WTC11 (cell line): ENCODE results near the gene CD6. TPM values are rescaled to one million over a fixed set of nuclear protein-coding genes. Genes with fewer than 3 reads are reported as not detected.

Experiments used
- ATAC-seq: fragments of 200-7000 bp; cut with Tn5 transposase; 2 replicates; pipeline ENCODE4 v1.10.0; 2021; ENCODE audit warnings: mild to moderate bottlenecking, moderate library complexity
- CTCF ChIA-PET: fragments of 300-600 bp; sonication (Branson Sonifier 250); formaldehyde crosslinking; loops from one replicate; lab custom pipeline; 2021; ENCODE audit warnings: antibody characterized with exemption; lab: Charles Lee
- POLR2A ChIA-PET: fragments of 350-600 bp; sonication (Branson Sonifier 250); formaldehyde crosslinking; loops from one replicate; lab custom pipeline; 2021; ENCODE audit warnings: antibody characterized with exemption; lab: Charles Lee
- DNase-seq: peaks from one replicate; pipeline ENCODE4 v3.0.0; 2021; ENCODE audit warnings: low spot score
- H3K27ac Mint-ChIP-seq: 2 replicates; pipeline ENCODE4 v1.8.0; 2021; ENCODE audit warnings: mixed read lengths
- H3K27me3 Mint-ChIP-seq: 2 replicates; pipeline ENCODE4 v1.8.0; 2021; ENCODE audit warnings: low read depth, mild to moderate bottlenecking, moderate library complexity, mixed read lengths
- H3K36me3 Mint-ChIP-seq: 2 replicates; pipeline ENCODE4 v1.8.0; 2021; ENCODE audit warnings: mixed read lengths
- H3K4me1 Mint-ChIP-seq: 2 replicates; pipeline ENCODE4 v1.8.0; 2022; ENCODE audit warnings: mixed read lengths
- H3K4me3 Mint-ChIP-seq: 2 replicates; pipeline ENCODE4 v1.8.0; 2021; ENCODE audit warnings: mild to moderate bottlenecking, moderate library complexity, mixed read lengths
- H3K9me3 Mint-ChIP-seq: 2 replicates; pipeline ENCODE4 v1.8.0; 2021; ENCODE audit warnings: mixed read lengths
- CDX4 ChIP-seq: fragments of 250-450 bp; sonication (Bioruptor Pico); IDR thresholded peaks from 2 replicates; pipeline ENCODE4 v1.9.0; 2021; ENCODE audit warnings: moderate library complexity, mild to moderate bottlenecking, inconsistent platforms, borderline replicate concordance
- ELF4 ChIP-seq: sonication (generic); formaldehyde crosslinking; IDR thresholded peaks from 2 replicates; pipeline ENCODE4 v1.8.1; 2022; ENCODE audit warnings: low read depth, mild to moderate bottlenecking, moderate library complexity, missing genetic modification reagents
- FOXJ3 ChIP-seq: sonication (generic); formaldehyde crosslinking; IDR thresholded peaks from 2 replicates; pipeline ENCODE4 v1.9.0; 2021; ENCODE audit warnings: missing genetic modification reagents, mild to moderate bottlenecking, borderline replicate concordance
- FOXP1 ChIP-seq: sonication (generic); formaldehyde crosslinking; IDR thresholded peaks from 2 replicates; pipeline ENCODE4 v1.8.0; 2022; ENCODE audit warnings: missing genetic modification reagents, mild to moderate bottlenecking, moderate library complexity, borderline replicate concordance
- GABPB1 ChIP-seq: sonication (generic); formaldehyde crosslinking; IDR thresholded peaks from 2 replicates; pipeline ENCODE4 v1.8.1; 2023; ENCODE audit warnings: mild to moderate bottlenecking, missing genetic modification reagents
- GRHL2 ChIP-seq: fragments of 250-450 bp; sonication (Bioruptor Pico); IDR thresholded peaks from 2 replicates; pipeline ENCODE4 v1.8.0; 2022; ENCODE audit warnings: mild to moderate bottlenecking, moderate library complexity; ENCODE audit not compliant: insufficient replicate concordance, severe bottlenecking
- HMGXB4 ChIP-seq: sonication (generic); formaldehyde crosslinking; IDR thresholded peaks from 2 replicates; pipeline ENCODE4 v1.8.1; 2023; ENCODE audit warnings: mild to moderate bottlenecking, moderate library complexity, missing genetic modification reagents
- MXD4 ChIP-seq: fragments of 250-450 bp; sonication (Bioruptor Pico); IDR thresholded peaks from 2 replicates; pipeline ENCODE4 v1.8.0; 2021; ENCODE audit warnings: mild to moderate bottlenecking, moderate library complexity, borderline replicate concordance
- RORB ChIP-seq: fragments of 250-450 bp; sonication (Bioruptor Pico); IDR thresholded peaks from 2 replicates; pipeline ENCODE4 v1.9.0; 2021; ENCODE audit warnings: mild to moderate bottlenecking
- SMAD4 ChIP-seq: sonication (generic); formaldehyde crosslinking; IDR thresholded peaks from 2 replicates; pipeline ENCODE4 v1.8.0; 2022; ENCODE audit warnings: mild to moderate bottlenecking, missing genetic modification reagents
- TEAD4 ChIP-seq: sonication (generic); formaldehyde crosslinking; IDR thresholded peaks from 2 replicates; pipeline ENCODE4 v1.8.0; 2022; ENCODE audit warnings: mild to moderate bottlenecking, missing genetic modification reagents
- ZMAT4 ChIP-seq: fragments of 250-450 bp; sonication (Bioruptor Pico); IDR thresholded peaks from 2 replicates; pipeline ENCODE4 v1.9.0; 2021; ENCODE audit warnings: mild to moderate bottlenecking
- ZNF121 ChIP-seq: sonication (generic); formaldehyde crosslinking; IDR thresholded peaks from 2 replicates; pipeline ENCODE4 v1.8.0; 2023; ENCODE audit warnings: missing genetic modification reagents
- ZSCAN18 ChIP-seq: fragments of 250-450 bp; sonication (Bioruptor Pico); IDR thresholded peaks from 2 replicates; pipeline ENCODE4 v2.1.2; 2022; ENCODE audit warnings: mild to moderate bottlenecking, moderate library complexity
- total RNA-seq: library from RNA; stranded (reverse); gene quantifications from 3 replicates; pipeline ENCODE4 v1.2.3, GENCODE V29; 2021
- TF ChIP-seq, protein P1 (sequence below): sonication (generic); formaldehyde crosslinking; IDR thresholded peaks from 2 replicates; pipeline ENCODE4 v1.8.1; 2022; ENCODE audit warnings: mild to moderate bottlenecking, missing genetic modification reagents, moderate library complexity, borderline replicate concordance
- TF ChIP-seq, protein P2 (sequence below): fragments of 250-450 bp; sonication (Bioruptor Pico); conservative IDR thresholded peaks from 2 replicates; pipeline ENCODE4 v1.9.0; 2021; ENCODE audit warnings: mild to moderate bottlenecking
- TF ChIP-seq, protein P3 (sequence below): sonication (generic); formaldehyde crosslinking; IDR thresholded peaks from 2 replicates; pipeline ENCODE4 v1.8.0; 2022; ENCODE audit warnings: missing genetic modification reagents
- TF ChIP-seq, protein P4 (sequence below): sonication (generic); formaldehyde crosslinking; IDR thresholded peaks from 2 replicates; pipeline ENCODE4 v1.8.1; 2023; ENCODE audit warnings: mild to moderate bottlenecking, missing genetic modification reagents

Gene CD6
- total RNA-seq, 1 experiment from 2014 or later = 1.0 TPM

- ATAC-seq (no peak), DNase-seq (no peak)
- no peaks in the 10 kb centered on the region; the same call in none of the 2 replicates for H3K27me3 Mint-ChIP-seq
- TF ChIP-seq ZSCAN18 (CRISPR knock-in tag) = no peak
- no peak for TF ChIP-seq FOXJ3 (CRISPR knock-in tag)
- TF ChIP-seq FOXP1 (CRISPR knock-in tag) = no peak
- TF ChIP-seq, protein P1, sequence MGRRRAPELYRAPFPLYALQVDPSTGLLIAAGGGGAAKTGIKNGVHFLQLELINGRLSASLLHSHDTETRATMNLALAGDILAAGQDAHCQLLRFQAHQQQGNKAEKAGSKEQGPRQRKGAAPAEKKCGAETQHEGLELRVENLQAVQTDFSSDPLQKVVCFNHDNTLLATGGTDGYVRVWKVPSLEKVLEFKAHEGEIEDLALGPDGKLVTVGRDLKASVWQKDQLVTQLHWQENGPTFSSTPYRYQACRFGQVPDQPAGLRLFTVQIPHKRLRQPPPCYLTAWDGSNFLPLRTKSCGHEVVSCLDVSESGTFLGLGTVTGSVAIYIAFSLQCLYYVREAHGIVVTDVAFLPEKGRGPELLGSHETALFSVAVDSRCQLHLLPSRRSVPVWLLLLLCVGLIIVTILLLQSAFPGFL (CRISPR knock-in tag) = no peak
- TF ChIP-seq CDX4 (CRISPR knock-in tag) = no peak
- TF ChIP-seq, protein P2, sequence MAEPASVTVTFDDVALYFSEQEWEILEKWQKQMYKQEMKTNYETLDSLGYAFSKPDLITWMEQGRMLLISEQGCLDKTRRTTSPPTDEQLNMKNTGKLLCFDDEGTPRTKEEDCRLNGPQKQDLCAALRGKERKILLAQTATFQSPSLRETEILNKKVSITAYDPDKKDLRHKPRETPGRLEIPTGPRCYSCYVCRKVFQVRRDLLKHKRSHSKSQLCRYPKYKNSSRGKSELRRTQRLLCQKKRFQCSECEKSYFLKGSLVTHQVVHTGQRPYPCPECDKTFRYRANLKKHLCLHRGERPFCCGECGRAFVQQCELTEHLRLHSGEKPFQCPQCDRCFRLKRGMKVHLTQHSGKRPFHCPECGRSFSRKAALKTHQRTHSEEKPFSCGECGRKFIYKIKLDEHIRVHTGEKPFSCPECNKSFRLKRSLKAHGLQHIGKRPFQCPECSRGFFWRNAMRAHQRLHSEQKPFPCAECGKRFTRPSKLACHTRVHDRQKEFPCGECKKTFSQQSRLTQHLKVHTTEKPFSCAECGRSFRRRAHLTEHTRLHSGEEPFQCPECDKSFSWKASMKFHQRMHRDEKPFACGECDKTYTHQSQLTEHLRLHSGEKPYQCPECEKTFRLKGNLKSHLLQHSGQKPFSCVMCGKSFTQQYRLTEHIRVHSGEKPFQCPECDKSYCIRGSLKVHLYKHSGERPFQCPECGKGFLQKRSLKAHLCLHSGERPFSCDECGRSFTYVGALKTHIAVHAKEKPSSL = no peak
- TF ChIP-seq, protein P3, sequence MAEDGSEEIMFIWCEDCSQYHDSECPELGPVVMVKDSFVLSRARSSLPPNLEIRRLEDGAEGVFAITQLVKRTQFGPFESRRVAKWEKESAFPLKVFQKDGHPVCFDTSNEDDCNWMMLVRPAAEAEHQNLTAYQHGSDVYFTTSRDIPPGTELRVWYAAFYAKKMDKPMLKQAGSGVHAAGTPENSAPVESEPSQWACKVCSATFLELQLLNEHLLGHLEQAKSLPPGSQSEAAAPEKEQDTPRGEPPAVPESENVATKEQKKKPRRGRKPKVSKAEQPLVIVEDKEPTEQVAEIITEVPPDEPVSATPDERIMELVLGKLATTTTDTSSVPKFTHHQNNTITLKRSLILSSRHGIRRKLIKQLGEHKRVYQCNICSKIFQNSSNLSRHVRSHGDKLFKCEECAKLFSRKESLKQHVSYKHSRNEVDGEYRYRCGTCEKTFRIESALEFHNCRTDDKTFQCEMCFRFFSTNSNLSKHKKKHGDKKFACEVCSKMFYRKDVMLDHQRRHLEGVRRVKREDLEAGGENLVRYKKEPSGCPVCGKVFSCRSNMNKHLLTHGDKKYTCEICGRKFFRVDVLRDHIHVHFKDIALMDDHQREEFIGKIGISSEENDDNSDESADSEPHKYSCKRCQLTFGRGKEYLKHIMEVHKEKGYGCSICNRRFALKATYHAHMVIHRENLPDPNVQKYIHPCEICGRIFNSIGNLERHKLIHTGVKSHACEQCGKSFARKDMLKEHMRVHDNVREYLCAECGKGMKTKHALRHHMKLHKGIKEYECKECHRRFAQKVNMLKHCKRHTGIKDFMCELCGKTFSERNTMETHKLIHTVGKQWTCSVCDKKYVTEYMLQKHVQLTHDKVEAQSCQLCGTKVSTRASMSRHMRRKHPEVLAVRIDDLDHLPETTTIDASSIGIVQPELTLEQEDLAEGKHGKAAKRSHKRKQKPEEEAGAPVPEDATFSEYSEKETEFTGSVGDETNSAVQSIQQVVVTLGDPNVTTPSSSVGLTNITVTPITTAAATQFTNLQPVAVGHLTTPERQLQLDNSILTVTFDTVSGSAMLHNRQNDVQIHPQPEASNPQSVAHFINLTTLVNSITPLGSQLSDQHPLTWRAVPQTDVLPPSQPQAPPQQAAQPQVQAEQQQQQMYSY (CRISPR knock-in tag) = no peak
- TF ChIP-seq RORB (CRISPR knock-in tag) = no peak
- TF ChIP-seq MXD4 (CRISPR knock-in tag) = no peak
- TF ChIP-seq TEAD4 (CRISPR knock-in tag) = no peak
- no peak overlapping the region for H3K4me3 Mint-ChIP-seq
- POLR2A ChIA-PET = no interaction called here
- no peaks in the 10 kb centered on the region for H3K4me1 Mint-ChIP-seq
- H3K36me3 Mint-ChIP-seq = no peaks in the 10 kb centered on the region
- CTCF ChIA-PET = interaction anchor here (0.6 kb wide), 1 partner anchor 93 kb away, joined by 8 read pairs; no protein-coding TSS in a partner anchor
- no peak overlapping the region for H3K27ac Mint-ChIP-seq
- no peaks in the 10 kb centered on the region for H3K9me3 Mint-ChIP-seq
These were observed 16.2 kb downstream of the CD6 start for GRCh38 chr11:60987577-60988277.

DNA sequence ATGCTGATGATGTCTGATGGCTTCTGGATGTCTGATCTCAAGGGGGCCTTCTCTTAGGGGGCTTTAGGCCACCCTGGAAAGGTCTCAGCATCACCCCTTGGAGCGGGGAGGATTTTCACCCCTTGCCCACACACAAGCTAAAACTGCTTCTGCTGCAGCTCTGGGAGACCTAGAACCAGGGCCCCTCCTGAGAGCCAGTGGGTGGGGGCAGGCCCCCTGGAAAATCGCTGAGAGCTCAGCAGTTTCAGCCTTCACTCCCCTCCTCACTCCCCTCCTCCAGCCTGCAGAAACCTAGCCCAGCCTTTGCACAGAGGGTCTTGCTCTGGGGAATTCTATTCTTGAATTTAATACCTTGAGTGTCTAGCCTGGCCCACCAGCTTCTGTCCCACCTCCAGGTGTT is 17.2 kb downstream of the CD6 start:
- Mint-ChIP-seq H3K4me3 (no peak overlapping the region), H3K27me3 (peaks cover 8% of the 10 kb centered on the region; the same call in 1 of the 2 replicates)
- CTCF ChIA-PET = no interaction called here
- TF ChIP-seq ZNF121 (no peak), GRHL2 (CRISPR knock-in tag) (no peak), SMAD4 (CRISPR knock-in tag) (no peak), HMGXB4 (no peak), MXD4 (CRISPR knock-in tag) (no peak), ELF4 (CRISPR knock-in tag) (no peak), ZMAT4 (CRISPR knock-in tag) (no peak), GABPB1 (CRISPR knock-in tag) (no peak)
- TF ChIP-seq, protein P4, sequence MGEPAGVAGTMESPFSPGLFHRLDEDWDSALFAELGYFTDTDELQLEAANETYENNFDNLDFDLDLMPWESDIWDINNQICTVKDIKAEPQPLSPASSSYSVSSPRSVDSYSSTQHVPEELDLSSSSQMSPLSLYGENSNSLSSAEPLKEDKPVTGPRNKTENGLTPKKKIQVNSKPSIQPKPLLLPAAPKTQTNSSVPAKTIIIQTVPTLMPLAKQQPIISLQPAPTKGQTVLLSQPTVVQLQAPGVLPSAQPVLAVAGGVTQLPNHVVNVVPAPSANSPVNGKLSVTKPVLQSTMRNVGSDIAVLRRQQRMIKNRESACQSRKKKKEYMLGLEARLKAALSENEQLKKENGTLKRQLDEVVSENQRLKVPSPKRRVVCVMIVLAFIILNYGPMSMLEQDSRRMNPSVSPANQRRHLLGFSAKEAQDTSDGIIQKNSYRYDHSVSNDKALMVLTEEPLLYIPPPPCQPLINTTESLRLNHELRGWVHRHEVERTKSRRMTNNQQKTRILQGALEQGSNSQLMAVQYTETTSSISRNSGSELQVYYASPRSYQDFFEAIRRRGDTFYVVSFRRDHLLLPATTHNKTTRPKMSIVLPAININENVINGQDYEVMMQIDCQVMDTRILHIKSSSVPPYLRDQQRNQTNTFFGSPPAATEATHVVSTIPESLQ (CRISPR knock-in tag) = no peak

More for the DNA sequence above, 17.2 kb downstream of the CD6 start:
- H3K36me3 Mint-ChIP-seq = no peaks in the 10 kb centered on the region
- H3K4me1 Mint-ChIP-seq = no peaks in the 10 kb centered on the region
- ATAC-seq (no peak), DNase-seq (no peak)
- no peaks in the 10 kb centered on the region for H3K9me3 Mint-ChIP-seq
- no peak overlapping the region for H3K27ac Mint-ChIP-seq
- POLR2A ChIA-PET = no interaction called here
